PC-9 (cell line): Measurements from ENCODE around the gene GFPT2. TPM values are rescaled to one million over a fixed set of nuclear protein-coding genes. Genes with fewer than 3 reads are reported as not detected.

Source experiments
- BruUV-seq: library from RNA; stranded (reverse); fragments of 400-500 nt; replicated peaks from 2 replicates; lab custom pipeline; 2021; lab: Mats Ljungman, UMichigan
- CTCF ChIA-PET: fragments of 300-600 bp; sonication (Branson Sonifier 250); formaldehyde crosslinking; loops from one replicate; lab custom pipeline; 2022; ENCODE audit warnings: antibody characterized with exemption; lab: Charles Lee
- POLR2A ChIA-PET: fragments of 300-600 bp; sonication (Branson Sonifier 250); formaldehyde crosslinking; loops from one replicate; lab custom pipeline; 2022; ENCODE audit warnings: antibody characterized with exemption; ENCODE audit not compliant: unreplicated experiment; lab: Charles Lee
- DNase-seq, 2 experiments: peaks; one replicate each; pipeline versions ENCODE4 v3.0.0 to v3.0.0-alpha.2; 2015 to 2022; ENCODE audit warnings: mixed read lengths in 1 of 2
- H2AFZ ChIP-seq: fragments of 200-600 bp; sonication (generic); 2 replicates; pipeline ENCODE4 v1.8.1; 2017; ENCODE audit warnings: antibody characterized with exemption
- H3F3A ChIP-seq: fragments of 200-600 bp; sonication (generic); 2 replicates; pipeline ENCODE4 v1.8.1; 2017; ENCODE audit warnings: antibody characterized with exemption, mild to moderate bottlenecking, low read depth; ENCODE audit not compliant: insufficient read depth
- H3K27ac ChIP-seq: fragments of 200-600 bp; sonication (generic); 2 replicates; pipeline ENCODE4 v1.6.1; 2016; ENCODE audit warnings: mixed run types
- H3K27me3 ChIP-seq: fragments of 200-600 bp; sonication (generic); 2 replicates; pipeline ENCODE4 v1.6.1; 2016; ENCODE audit warnings: low read depth, mixed run types; ENCODE audit not compliant: insufficient read depth
- H3K36me3 ChIP-seq: fragments of 200-600 bp; sonication (generic); 2 replicates; pipeline ENCODE4 v1.6.1; 2016; ENCODE audit warnings: low read depth, mixed run types
- H3K4me1 ChIP-seq: fragments of 200-600 bp; sonication (generic); replicated peaks from 2 replicates; pipeline ENCODE4 v1.6.1; 2016; ENCODE audit warnings: mixed run types; ENCODE audit not compliant: insufficient read depth
- H3K4me2 ChIP-seq: fragments of 200-600 bp; sonication (generic); 2 replicates; pipeline ENCODE4 v1.6.1; 2017; ENCODE audit warnings: mixed run types
- H3K4me3 ChIP-seq: fragments of 200-600 bp; sonication (generic); 2 replicates; pipeline ENCODE4 v1.6.1; 2016; ENCODE audit warnings: mixed run types
- H3K79me2 ChIP-seq: fragments of 200-600 bp; sonication (generic); 2 replicates; pipeline ENCODE4 v1.6.1; 2017; ENCODE audit warnings: low read depth, mixed run types
- H3K9me2 ChIP-seq: fragments of 200-600 bp; sonication (generic); 2 replicates; pipeline ENCODE4 v1.8.1; 2017; ENCODE audit warnings: mild to moderate bottlenecking; ENCODE audit not compliant: insufficient read depth
- H3K9me3 ChIP-seq: fragments of 200-600 bp; sonication (generic); 2 replicates; pipeline ENCODE4 v1.8.1; 2016; ENCODE audit warnings: low read depth; ENCODE audit not compliant: insufficient read depth
- H4K20me1 ChIP-seq: fragments of 200-600 bp; sonication (generic); 2 replicates; pipeline ENCODE4 v1.8.1; 2017; ENCODE audit not compliant: insufficient read depth
- CTCF ChIP-seq: fragments of 200-600 bp; sonication (generic); conservative IDR thresholded peaks from 2 replicates; pipeline ENCODE4 v1.6.1; 2017; ENCODE audit warnings: mixed run types, antibody characterized with exemption, mild to moderate bottlenecking, moderate library complexity
- EZH2 ChIP-seq: fragments of 200-600 bp; sonication (generic); IDR thresholded peaks from 2 replicates; pipeline ENCODE4 v1.8.0; 2017; ENCODE audit warnings: antibody characterized with exemption, low read depth
- intact Hi-C: fragments of 100-400 bp; cut with micrococcal nuclease; formaldehyde crosslinking; loops from one replicate; pipeline ENCODE4 v1.10.0; 2022; ENCODE audit not compliant: unreplicated experiment
- total RNA-seq: library from RNA; stranded (reverse); gene quantifications from 2 replicates; pipeline ENCODE4 v1.2.3, GENCODE V29; 2021

GFPT2 gene
- total RNA-seq, 1 experiment from 2014 or later, result 22.5 TPM

DNA sequence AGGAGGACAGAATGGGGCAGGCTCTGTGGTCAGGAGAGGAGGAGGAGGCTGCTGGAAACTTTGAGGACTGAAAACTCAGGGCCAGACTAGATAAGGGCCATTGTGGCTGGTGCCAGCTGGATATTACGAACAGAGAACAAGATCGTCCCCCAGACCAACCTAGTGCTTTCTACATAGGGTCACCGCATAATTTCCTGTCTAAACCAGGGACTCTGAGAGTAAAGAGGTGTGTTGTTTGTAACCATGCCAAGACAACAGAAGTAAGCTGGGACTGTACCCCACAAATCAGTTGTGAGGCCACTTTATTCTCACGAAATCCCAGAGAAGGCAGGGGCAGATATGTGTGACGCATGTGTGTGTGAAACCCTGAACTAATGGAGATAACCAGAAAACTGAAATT is 20.3 kb upstream of the GFPT2 start:
- BruUV-seq, result no TSS peak
- Histone ChIP-seq H3K9me2 (no peaks in the 10 kb centered on the region), H3F3A (no peaks in the 10 kb centered on the region), H3K79me2 (no peaks in the 10 kb centered on the region), H4K20me1 (no peaks in the 10 kb centered on the region), H3K4me2 (no peak overlapping the region), H3K27ac (no peak overlapping the region), H3K4me1 (no peaks in the 10 kb centered on the region), H2AFZ (no peak overlapping the region), H3K27me3 (no peaks in the 10 kb centered on the region), H3K9me3 (no peaks in the 10 kb centered on the region), H3K36me3 (no peaks in the 10 kb centered on the region), H3K4me3 (no peak overlapping the region)
- intact Hi-C loops, result no loop called here
- ChIA-PET CTCF (no interaction called here), POLR2A (no interaction called here)
- DNase-seq, result no peak
- TF ChIP-seq CTCF (no peak), EZH2 (no peak)

GRCh38 chr5:180371949-180372348 is 18.8 kb upstream of the GFPT2 start:
- Histone ChIP-seq H3K79me2 (no peaks in the 10 kb centered on the region), H3K27me3 (no peaks in the 10 kb centered on the region), H3K27ac (no peak overlapping the region), H3K9me3 (no peaks in the 10 kb centered on the region), H4K20me1 (no peaks in the 10 kb centered on the region), H3K4me1 (no peaks in the 10 kb centered on the region), H3K4me2 (no peak overlapping the region), H3K4me3 (no peak overlapping the region), H3K9me2 (no peaks in the 10 kb centered on the region), H3K36me3 (no peaks in the 10 kb centered on the region), H2AFZ (no peak overlapping the region), H3F3A (no peaks in the 10 kb centered on the region)
- no TSS peak for BruUV-seq
- TF ChIP-seq EZH2 (no peak), CTCF (no peak)
- ChIA-PET CTCF (no interaction called here), POLR2A (interaction anchor here (0.6 kb wide), 1 partner anchor 68 kb away, joined by 4 read pairs; no protein-coding TSS in a partner anchor)
- intact Hi-C loops, result no loop called here
- DNase-seq, result no peak

- POLR2A ChIA-PET, result interaction anchor here (0.6 kb wide), 1 partner anchor 67 kb away, joined by 4 read pairs; no protein-coding TSS in a partner anchor
These were observed 17.9 kb upstream of the GFPT2 start for GRCh38 chr5:180370861-180371641.

More at GRCh38 chr5:180370861-180371641, 17.9 kb upstream of the GFPT2 start:
- no peaks in the 10 kb centered on the region for H3F3A ChIP-seq
- H3K27ac ChIP-seq, result no peak overlapping the region
- intact Hi-C loops, result no loop called here
- no peaks in the 10 kb centered on the region for H3K27me3 ChIP-seq
- CTCF ChIA-PET, result no interaction called here
- TF ChIP-seq EZH2, result no peak
- TF ChIP-seq CTCF, result no peak
- H2AFZ ChIP-seq, result no peak overlapping the region
- H3K4me1 ChIP-seq, result no peaks in the 10 kb centered on the region
- H3K9me3 ChIP-seq, result no peaks in the 10 kb centered on the region
- no peaks in the 10 kb centered on the region for H3K36me3 ChIP-seq
- H3K4me3 ChIP-seq, result no peak overlapping the region
- no peaks in the 10 kb centered on the region for H3K9me2 ChIP-seq
- H3K79me2 ChIP-seq, result no peaks in the 10 kb centered on the region
- no peak overlapping the region for H3K4me2 ChIP-seq
- no peaks in the 10 kb centered on the region for H4K20me1 ChIP-seq
- no peak for DNase-seq
- BruUV-seq, result no TSS peak
